Cardiac fibroblast (primary cell): ENCODE data around the gene TKFC.

Experiments used
- DNase-seq, 2 donors: peaks; one replicate each; pipeline versions ENCODE4 v3.0.0 to v3.0.0-alpha.2; 2010; ENCODE audit warnings: low read depth in 2 of 2
- H3K4me3 ChIP-seq, 2 donors: replicated peaks in 1 of 2; 1 replicate in 1 of 2; 2 replicates in 1 of 2; pipeline ENCODE4 v1.5.1; 2011; ENCODE audit warnings: low read depth in 2 of 2, low read length in 2 of 2, mild to moderate bottlenecking in 2 of 2, moderate library complexity in 1 of 2
- CTCF ChIP-seq: IDR thresholded peaks from one replicate; pipeline ENCODE4 v1.5.1; 2011; ENCODE audit warnings: low read depth, mild to moderate bottlenecking, low read length, inconsistent platforms

Gene TKFC

GRCh38 chr11:61357233-61357893 lies 24.3 kb downstream of the TKFC start:
- DNase-seq = no peak
- no peak for TF ChIP-seq CTCF
- no peak overlapping the region for H3K4me3 ChIP-seq

GRCh38 chr11:61357894-61358239 lies 24.8 kb downstream of the TKFC start:
- no peak overlapping the region for H3K4me3 ChIP-seq
- no peak for DNase-seq
- no peak for TF ChIP-seq CTCF

DNA sequence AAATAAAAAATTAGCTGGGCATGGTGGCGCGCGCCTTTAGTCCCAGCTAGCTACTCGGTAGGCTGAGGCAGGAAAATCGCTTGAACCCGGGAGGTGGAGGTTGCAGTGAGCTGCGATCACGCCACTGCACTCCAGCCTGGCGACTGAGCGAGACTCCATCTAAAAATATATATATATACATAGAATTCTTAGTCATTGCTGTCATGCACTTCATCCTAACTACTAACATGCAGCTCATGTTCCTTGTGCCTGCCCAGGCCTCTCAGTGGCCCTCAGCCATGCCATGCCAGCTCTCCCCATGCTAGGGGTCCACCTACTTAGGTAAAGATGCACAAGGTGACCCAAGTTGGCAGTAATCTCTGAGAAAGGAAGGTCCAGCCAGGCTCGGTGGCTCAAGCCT lies 25.5 kb downstream of the TKFC start:
- no peak for DNase-seq
- H3K4me3 ChIP-seq = no peak overlapping the region
- TF ChIP-seq CTCF = no peak

- TF ChIP-seq CTCF = no peak
- H3K4me3 ChIP-seq = no peak overlapping the region
Measured at GRCh38 chr11:61359516-61359915, 26.5 kb downstream of the TKFC start.

GRCh38 chr11:61361237-61361740 lies 28.3 kb downstream of the TKFC start:
- TF ChIP-seq CTCF = no peak

More at GRCh38 chr11:61359516-61359915, 26.5 kb downstream of the TKFC start:
- no peak for DNase-seq

GRCh38 chr11:61361741-61362541 lies 28.9 kb downstream of the TKFC start, which contains the start of the genes CYB561A3 and TMEM138:
CYB561A3 (minus strand) TSS chr11:61361882; CDS start chr11:61356713, 5,169 bp downstream.
TMEM138 (plus strand) TSS chr11:61362374; CDS start chr11:61364391, 2,017 bp downstream.
- H3K4me3 ChIP-seq = peak within 1 kb of the TSS; percentile 75 to 89
- DNase-seq = peak; percentile 94
- TF ChIP-seq CTCF = no peak

More at GRCh38 chr11:61361237-61361740, 28.3 kb downstream of the TKFC start:
- no peak for DNase-seq
- peak overlapping the region; percentile 75 to 89 for H3K4me3 ChIP-seq
